ENCODE results near the gene STN1.

STN1 gene

GRCh38 chr10:103936022-103936421 is 18.0 kb upstream of the STN1 start:
- no peak for DNase-seq (ENCODE audit: extremely low read depth, low read depth)
- TF ChIP-seq CTCF (IDR thresholded peaks at IDR 0.05; ENCODE audit: low read depth, low read length): no peak

GRCh38 chr10:103934308-103934707 is 16.3 kb upstream of the STN1 start:
- DNase-seq (ENCODE audit: extremely low read depth, low read depth): no peak
- no peak for TF ChIP-seq CTCF (IDR thresholded peaks at IDR 0.05; ENCODE audit: low read depth, low read length)

- no peak for TF ChIP-seq CTCF (IDR thresholded peaks at IDR 0.05; ENCODE audit: low read depth, low read length)
- DNase-seq (ENCODE audit: extremely low read depth, low read depth): no peak
These were observed 15.7 kb upstream of the STN1 start for GRCh38 chr10:103933557-103934121.

GRCh38 chr10:103932971-103933370 is 15.0 kb upstream of the STN1 start:
- TF ChIP-seq CTCF (IDR thresholded peaks at IDR 0.05; ENCODE audit: low read depth, low read length): no peak
- no peak for DNase-seq (ENCODE audit: extremely low read depth, low read depth)

GRCh38 chr10:103932271-103932670 is 14.3 kb upstream of the STN1 start:
- no peak for TF ChIP-seq CTCF (IDR thresholded peaks at IDR 0.05; ENCODE audit: low read depth, low read length)
- DNase-seq (ENCODE audit: extremely low read depth, low read depth): no peak

GRCh38 chr10:103931603-103932002 is 13.6 kb upstream of the STN1 start:
- DNase-seq (ENCODE audit: extremely low read depth, low read depth): no peak
- TF ChIP-seq CTCF (IDR thresholded peaks at IDR 0.05; ENCODE audit: low read depth, low read length): no peak

GRCh38 chr10:103930881-103931280 is 12.9 kb upstream of the STN1 start:
- TF ChIP-seq CTCF (IDR thresholded peaks at IDR 0.05; ENCODE audit: low read depth, low read length): no peak
- DNase-seq (ENCODE audit: extremely low read depth, low read depth): no peak
